Thyroid gland (tissue), 4 donors: ENCODE data around the gene ARHGAP18. TPM values are rescaled to one million over a fixed set of nuclear protein-coding genes. Genes with fewer than 3 reads are reported as not detected.

ENCODE experiments used
- DNase-seq, 2 donors: peaks; one replicate each; pipeline ENCODE4 v3.0.0-alpha.2; 2019
- H3K27ac ChIP-seq, 3 donors: fragments of 200-600 bp; sonication (generic); 1 replicate in 2 of 3; 2 replicates in 1 of 3; pipeline ENCODE4 v1.5.1; 2016 to 2019; ENCODE audit warnings: mild to moderate bottlenecking in 1 of 3, moderate library complexity in 1 of 3
- H3K27me3 ChIP-seq: fragments of 200-600 bp; sonication (generic); one replicate; pipeline ENCODE4 v1.5.1; 2019
- H3K36me3 ChIP-seq, 2 donors: fragments of 200-600 bp; sonication (generic); one replicate each; pipeline ENCODE4 v1.5.1; 2016 to 2019
- H3K4me1 ChIP-seq, 2 donors: fragments of 200-600 bp; sonication (generic); one replicate each; pipeline ENCODE4 v1.5.1; 2017 to 2019
- H3K4me3 ChIP-seq, 3 donors: fragments of 200-600 bp; sonication (generic); replicated peaks in 1 of 3; 1 replicate in 2 of 3; 2 replicates in 1 of 3; pipeline ENCODE4 v1.5.1; 2016; ENCODE audit warnings: mild to moderate bottlenecking in 1 of 3
- H3K9me3 ChIP-seq: fragments of 200-600 bp; sonication (generic); one replicate; pipeline ENCODE4 v1.5.1; 2017
- POLR2A ChIP-seq, 2 donors: fragments of 450-650 bp; IDR thresholded peaks; one replicate each; pipeline ENCODE4 v1.6.1; 2017; ENCODE audit warnings: antibody characterized with exemption in 2 of 2, mild to moderate bottlenecking in 2 of 2, moderate library complexity in 1 of 2
- WGBS, 2 donors: methylation state at CpG; one replicate each; pipeline ENCODE4 v1.1.5; 2017; 5-methylcytosine and 5-hydroxymethylcytosine counted together
- intact Hi-C: fragments of 100-400 bp; cut with DNase I; formaldehyde crosslinking; loops from one replicate; pipeline ENCODE4 v1.15.1; 2023
- total RNA-seq, 4 donors: library from RNA; depleted of rRNA; stranded (reverse); fragments of >200 nt; gene quantifications; one replicate each; pipeline ENCODE4 v1.2.3, GENCODE V29; 2016
- TF ChIP-seq, protein P1 (sequence below), 6 experiments: fragments of 200-600 bp in 3 of 6; fragments of 450-650 bp in 3 of 6; sonication (generic) in 3 of 6; IDR thresholded peaks; one replicate each; pipeline ENCODE4 v1.5.1; 2016 to 2019; ENCODE audit warnings: antibody characterized with exemption in 6 of 6, mild to moderate bottlenecking in 2 of 6, inconsistent platforms in 1 of 6, moderate library complexity in 1 of 6

The ARHGAP18 gene
- total RNA-seq, 4 donors from 2014 or later = 26.5 to 31.6 (median 28.3) TPM

DNA sequence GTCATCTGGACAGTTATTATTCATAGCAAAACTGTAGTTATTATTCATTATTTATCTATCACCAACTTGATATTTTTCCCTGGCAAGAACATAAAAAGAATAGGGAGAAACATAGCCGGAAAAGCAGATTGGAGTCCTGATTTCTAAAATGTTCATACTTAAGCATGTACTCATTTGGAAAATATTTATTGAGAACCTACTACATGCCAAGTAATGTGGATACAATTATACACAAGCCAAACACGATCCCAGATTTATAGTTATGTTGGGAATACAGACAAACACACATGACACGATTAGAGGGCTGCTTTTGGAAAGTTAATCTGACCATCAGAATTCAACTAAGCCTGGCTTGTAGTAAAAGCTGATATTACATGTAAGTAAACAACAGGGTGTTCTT, 30.7 kb downstream of the ARHGAP18 start:
- Histone ChIP-seq H3K27ac (peak overlapping the region in 1 of 3 donors; percentile 47), H3K4me3 (no peak overlapping the region)
- intact Hi-C loops = no loop called here

DNA sequence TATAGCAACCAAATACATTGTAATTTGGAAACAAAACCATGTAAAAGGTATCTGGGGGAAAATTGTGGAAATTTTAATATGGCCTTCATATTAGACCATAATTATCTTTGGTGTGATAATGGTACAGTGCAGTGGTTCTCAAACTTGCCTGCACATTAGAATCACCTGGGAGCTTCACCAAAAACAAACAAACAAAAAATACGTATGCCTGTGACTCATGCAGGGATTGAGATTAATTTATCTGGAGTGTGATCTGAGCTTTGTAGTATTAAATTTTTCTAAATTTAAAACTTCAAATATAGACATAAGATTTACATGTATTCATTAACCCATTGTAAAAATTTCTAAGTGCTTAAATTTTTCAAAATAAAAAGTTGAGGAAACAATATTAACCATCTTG, 31.5 kb downstream of the ARHGAP18 start:
- no peaks in the 10 kb centered on the region for H3K36me3 ChIP-seq
- WGBS, 2 donors = 77 to 80% methylated on average over 1 of the region's 1 CpG
- no peaks in the 10 kb centered on the region for H3K9me3 ChIP-seq
- H3K4me1 ChIP-seq = peaks cover 20 to 25% of the 10 kb centered on the region in 2 donors
- peak overlapping the region in 1 of 3 donors; percentile 47 for H3K27ac ChIP-seq
- TF ChIP-seq POLR2A (IDR thresholded peaks at IDR 0.05) = no peak
- TF ChIP-seq, protein P1, sequence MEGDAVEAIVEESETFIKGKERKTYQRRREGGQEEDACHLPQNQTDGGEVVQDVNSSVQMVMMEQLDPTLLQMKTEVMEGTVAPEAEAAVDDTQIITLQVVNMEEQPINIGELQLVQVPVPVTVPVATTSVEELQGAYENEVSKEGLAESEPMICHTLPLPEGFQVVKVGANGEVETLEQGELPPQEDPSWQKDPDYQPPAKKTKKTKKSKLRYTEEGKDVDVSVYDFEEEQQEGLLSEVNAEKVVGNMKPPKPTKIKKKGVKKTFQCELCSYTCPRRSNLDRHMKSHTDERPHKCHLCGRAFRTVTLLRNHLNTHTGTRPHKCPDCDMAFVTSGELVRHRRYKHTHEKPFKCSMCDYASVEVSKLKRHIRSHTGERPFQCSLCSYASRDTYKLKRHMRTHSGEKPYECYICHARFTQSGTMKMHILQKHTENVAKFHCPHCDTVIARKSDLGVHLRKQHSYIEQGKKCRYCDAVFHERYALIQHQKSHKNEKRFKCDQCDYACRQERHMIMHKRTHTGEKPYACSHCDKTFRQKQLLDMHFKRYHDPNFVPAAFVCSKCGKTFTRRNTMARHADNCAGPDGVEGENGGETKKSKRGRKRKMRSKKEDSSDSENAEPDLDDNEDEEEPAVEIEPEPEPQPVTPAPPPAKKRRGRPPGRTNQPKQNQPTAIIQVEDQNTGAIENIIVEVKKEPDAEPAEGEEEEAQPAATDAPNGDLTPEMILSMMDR (IDR thresholded peaks at IDR 0.05) = no peak
- no peak for DNase-seq
- H3K4me3 ChIP-seq = no peak overlapping the region
- H3K27me3 ChIP-seq = no peaks in the 10 kb centered on the region
- intact Hi-C loops = no loop called here

More for the DNA sequence above, 30.7 kb downstream of the ARHGAP18 start:
- DNase-seq = no peak
- no peak for TF ChIP-seq POLR2A (IDR thresholded peaks at IDR 0.05)
- TF ChIP-seq, protein P1 (IDR thresholded peaks at IDR 0.05) = no peak
- Histone ChIP-seq H3K27me3 (no peaks in the 10 kb centered on the region), H3K36me3 (no peaks in the 10 kb centered on the region), H3K9me3 (no peaks in the 10 kb centered on the region), H3K4me1 (peaks cover 19 to 26% of the 10 kb centered on the region in 2 donors)
- 70 to 84% methylated on average over 3 of the region's 3 CpGs for WGBS, 2 donors

DNA sequence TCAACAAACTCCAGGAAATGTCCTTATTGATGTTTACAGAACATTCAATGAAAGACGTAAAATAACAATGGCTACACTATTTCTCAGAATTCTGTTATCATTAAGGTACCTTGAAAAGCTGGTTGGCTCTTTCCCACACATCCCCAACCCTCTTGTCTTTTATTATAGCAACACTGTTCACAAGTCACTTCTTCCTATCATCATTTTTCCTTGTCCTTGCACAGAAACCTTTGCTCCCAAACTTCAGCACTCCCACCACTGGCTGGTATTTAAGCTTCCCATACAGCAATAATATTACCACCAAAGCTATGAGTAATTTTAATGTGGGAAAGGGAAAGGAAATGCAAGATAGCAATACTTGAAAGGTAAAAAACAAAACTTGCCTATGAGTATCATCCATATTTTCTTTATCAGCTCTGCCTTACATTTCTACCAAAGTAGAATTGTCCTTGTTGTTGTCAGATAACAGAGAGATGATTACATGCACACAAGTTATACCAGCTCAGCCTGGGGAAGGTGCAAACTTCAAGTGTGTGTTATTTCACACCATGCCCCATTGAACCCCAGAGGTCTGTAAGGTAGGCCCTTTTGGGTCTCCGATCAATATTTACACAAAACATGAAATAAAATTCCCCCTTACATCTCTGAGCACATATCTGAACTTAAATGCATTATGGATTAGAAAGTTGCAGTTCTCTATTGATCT, 32.2 kb downstream of the ARHGAP18 start:
- Histone ChIP-seq H3K36me3 (no peaks in the 10 kb centered on the region), H3K4me3 (no peak overlapping the region), H3K27ac (no peak overlapping the region), H3K9me3 (no peaks in the 10 kb centered on the region), H3K4me1 (peaks cover 26 to 28% of the 10 kb centered on the region in 2 donors), H3K27me3 (no peaks in the 10 kb centered on the region)
- no peak for DNase-seq
- 91 to 96% methylated on average over 2 of the region's 2 CpGs for WGBS, 2 donors
- intact Hi-C loops = no loop called here
- no peak for TF ChIP-seq POLR2A (IDR thresholded peaks at IDR 0.05)
- TF ChIP-seq, protein P1 (IDR thresholded peaks at IDR 0.05) = no peak

DNA sequence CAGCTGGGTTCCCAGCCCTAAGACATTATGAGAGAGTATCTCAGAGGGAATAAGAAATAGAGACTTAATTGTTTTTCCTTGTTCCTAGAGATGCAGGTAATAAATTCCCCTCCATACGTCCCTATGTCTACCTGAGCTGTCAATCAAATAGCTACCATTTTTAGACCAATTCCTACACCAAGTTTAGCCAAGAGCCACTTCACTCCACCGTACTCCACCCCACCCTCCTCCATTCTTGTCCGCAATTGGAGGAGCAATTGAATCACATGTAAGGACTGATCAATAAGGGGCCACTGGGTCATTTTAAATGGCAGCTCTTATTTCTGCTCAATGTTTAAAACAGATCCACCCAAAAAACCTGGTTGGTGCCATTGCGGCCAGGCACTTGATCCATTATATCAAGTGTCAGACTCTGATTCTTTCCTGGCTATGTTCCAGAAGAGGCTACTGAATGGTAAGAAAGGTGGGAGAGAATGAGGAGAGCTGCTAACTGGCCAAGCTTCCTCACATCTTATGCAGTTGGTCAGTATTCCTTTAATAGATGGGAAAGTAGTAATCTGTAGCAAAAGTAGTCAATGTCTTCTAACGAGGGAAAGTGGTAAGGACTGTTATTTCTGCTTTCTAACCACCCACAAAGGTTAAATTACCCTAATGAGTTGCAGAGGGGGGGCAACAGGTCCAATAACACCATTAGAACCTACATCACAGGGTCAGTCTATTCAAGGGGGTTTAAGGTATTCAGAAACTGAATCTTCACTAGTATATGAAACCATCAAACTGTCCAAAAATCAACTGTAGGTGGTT, 34.1 kb downstream of the ARHGAP18 start:
- 89 to 95% methylated on average over 5 of the region's 5 CpGs for WGBS, 2 donors
- Histone ChIP-seq H3K36me3 (no peaks in the 10 kb centered on the region), H3K27ac (no peak overlapping the region), H3K9me3 (no peaks in the 10 kb centered on the region), H3K27me3 (no peaks in the 10 kb centered on the region), H3K4me3 (no peak overlapping the region), H3K4me1 (peaks cover 38 to 40% of the 10 kb centered on the region in 2 donors)
- TF ChIP-seq POLR2A (IDR thresholded peaks at IDR 0.05) = no peak
- TF ChIP-seq, protein P1 (IDR thresholded peaks at IDR 0.05) = no peak
- DNase-seq = no peak
- intact Hi-C loops = no loop called here

DNA sequence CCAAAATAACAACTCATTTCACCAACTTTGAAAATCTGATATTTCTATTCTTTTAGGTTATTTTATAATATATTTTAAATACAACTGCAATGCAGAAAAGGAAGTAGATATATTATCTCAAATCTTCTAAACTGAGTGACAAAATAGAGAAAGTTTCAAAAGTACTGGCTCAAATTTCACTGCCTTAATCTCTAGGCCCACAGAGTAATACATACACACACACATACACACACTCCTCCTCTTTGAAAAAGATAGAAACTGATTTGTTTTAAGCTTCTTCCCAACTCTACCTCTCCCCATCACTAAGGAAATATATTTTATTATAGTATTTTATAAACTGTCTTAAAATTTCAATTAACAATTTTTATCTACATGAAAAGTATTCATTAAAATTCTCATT, 36.2 kb downstream of the ARHGAP18 start:
- TF ChIP-seq POLR2A (IDR thresholded peaks at IDR 0.05) = no peak
- TF ChIP-seq, protein P1 (IDR thresholded peaks at IDR 0.05) = no peak
- peaks cover 37 to 38% of the 10 kb centered on the region in 2 donors for H3K4me1 ChIP-seq
- no peak for DNase-seq
- intact Hi-C loops = no loop called here
- H3K36me3 ChIP-seq = no peaks in the 10 kb centered on the region
- no peak overlapping the region for H3K4me3 ChIP-seq
- H3K27me3 ChIP-seq = no peaks in the 10 kb centered on the region
- H3K27ac ChIP-seq = peak overlapping the region; percentile 11 to 77 (median 76)
- no peaks in the 10 kb centered on the region for H3K9me3 ChIP-seq
